Prostate gland (tissue), 2 donors: ENCODE measurements around the gene NPTN. TPM values are rescaled to one million over a fixed set of nuclear protein-coding genes. Genes with fewer than 3 reads are reported as not detected.

ENCODE experiments used
- DNase-seq: peaks from one replicate; pipeline ENCODE4 v3.0.0-alpha.2; 2019; ENCODE audit warnings: low spot score
- H3K27ac ChIP-seq, 2 donors: fragments of 200-600 bp; sonication (generic); 2 replicates each; pipeline ENCODE4 v1.5.1; 2017 to 2019
- H3K27me3 ChIP-seq: fragments of 200-600 bp; sonication (generic); replicated peaks from 2 replicates; pipeline ENCODE4 v1.5.1; 2019; ENCODE audit not compliant: insufficient read depth
- H3K36me3 ChIP-seq, 2 donors: fragments of 200-600 bp; sonication (generic); 1 replicate in 1 of 2; 2 replicates in 1 of 2; pipeline versions ENCODE4 v1.5.1 to v1.8.1; 2017 to 2019
- H3K4me1 ChIP-seq: fragments of 200-600 bp; sonication (generic); replicated peaks from 2 replicates; pipeline ENCODE4 v1.5.1; 2019
- H3K4me3 ChIP-seq, 2 donors: fragments of 200-600 bp; sonication (generic); 2 replicates each; pipeline ENCODE4 v1.5.1; 2017 to 2019
- H3K9me3 ChIP-seq: fragments of 200-600 bp; sonication (generic); 2 replicates; pipeline ENCODE4 v1.5.1; 2017
- POLR2A ChIP-seq: fragments of 450-650 bp; IDR thresholded peaks from one replicate; pipeline ENCODE4 v1.6.1; 2016; ENCODE audit warnings: antibody characterized with exemption, mild to moderate bottlenecking
- POLR2AphosphoS5 ChIP-seq: sonication (generic); formaldehyde crosslinking; IDR thresholded peaks from one replicate; pipeline ENCODE4 v1.6.1; 2017; ENCODE audit warnings: antibody characterized with exemption
- WGBS: methylation state at CpG from one replicate; pipeline ENCODE4 v1.1.5; 2018; 5-methylcytosine and 5-hydroxymethylcytosine counted together
- intact Hi-C: fragments of 100-400 bp; cut with DNase I; formaldehyde crosslinking; loops from one replicate; pipeline ENCODE4 v1.14.2; 2022
- total RNA-seq, 2 donors: library from RNA; depleted of rRNA; stranded (reverse); fragments of >200 nt; gene quantifications; one replicate each; pipeline ENCODE4 v1.1.0, GENCODE V29; 2016
- TF ChIP-seq, protein P1 (sequence below), 4 experiments: fragments of 200-600 bp in 2 of 4; fragments of 450-650 bp in 2 of 4; sonication (generic) in 2 of 4; IDR thresholded peaks; 1 replicate in 3 of 4; 2 replicates in 1 of 4; pipeline ENCODE4 v1.5.1; 2016 to 2019; ENCODE audit warnings: antibody characterized with exemption in 4 of 4, mild to moderate bottlenecking in 2 of 4, moderate library complexity in 2 of 4

The NPTN gene
- total RNA-seq, 2 donors from 2014 or later, result 147 to 266 TPM

DNA sequence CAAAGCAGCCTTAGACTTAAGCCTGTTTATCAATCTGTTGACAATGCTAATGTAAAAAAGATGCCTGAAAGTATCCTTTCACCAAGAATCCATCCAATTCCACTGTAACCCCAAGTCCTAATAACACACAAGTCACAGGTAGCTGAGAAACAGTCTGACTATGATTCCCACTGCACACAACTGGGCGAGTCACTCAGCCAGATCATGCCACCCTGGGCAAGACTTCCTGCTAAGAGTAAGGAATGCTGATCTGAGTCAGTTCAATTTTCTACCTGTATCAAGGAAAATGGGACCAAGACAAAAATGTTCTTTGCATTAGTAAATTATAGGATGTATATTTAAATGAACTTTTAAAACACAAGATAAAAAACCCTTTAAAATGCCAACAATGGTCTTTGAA is 33.3 kb downstream of the NPTN start:
- WGBS, result 76% methylated on average over 1 of the region's 1 CpG
- H3K4me1 ChIP-seq, result peaks cover 12% of the 10 kb centered on the region
- TF ChIP-seq POLR2AphosphoS5, result no peak
- TF ChIP-seq, protein P1, sequence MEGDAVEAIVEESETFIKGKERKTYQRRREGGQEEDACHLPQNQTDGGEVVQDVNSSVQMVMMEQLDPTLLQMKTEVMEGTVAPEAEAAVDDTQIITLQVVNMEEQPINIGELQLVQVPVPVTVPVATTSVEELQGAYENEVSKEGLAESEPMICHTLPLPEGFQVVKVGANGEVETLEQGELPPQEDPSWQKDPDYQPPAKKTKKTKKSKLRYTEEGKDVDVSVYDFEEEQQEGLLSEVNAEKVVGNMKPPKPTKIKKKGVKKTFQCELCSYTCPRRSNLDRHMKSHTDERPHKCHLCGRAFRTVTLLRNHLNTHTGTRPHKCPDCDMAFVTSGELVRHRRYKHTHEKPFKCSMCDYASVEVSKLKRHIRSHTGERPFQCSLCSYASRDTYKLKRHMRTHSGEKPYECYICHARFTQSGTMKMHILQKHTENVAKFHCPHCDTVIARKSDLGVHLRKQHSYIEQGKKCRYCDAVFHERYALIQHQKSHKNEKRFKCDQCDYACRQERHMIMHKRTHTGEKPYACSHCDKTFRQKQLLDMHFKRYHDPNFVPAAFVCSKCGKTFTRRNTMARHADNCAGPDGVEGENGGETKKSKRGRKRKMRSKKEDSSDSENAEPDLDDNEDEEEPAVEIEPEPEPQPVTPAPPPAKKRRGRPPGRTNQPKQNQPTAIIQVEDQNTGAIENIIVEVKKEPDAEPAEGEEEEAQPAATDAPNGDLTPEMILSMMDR (IDR thresholded peaks at IDR 0.05), result no peak
- TF ChIP-seq POLR2A, result no peak
- H3K9me3 ChIP-seq, result no peaks in the 10 kb centered on the region
- H3K27ac ChIP-seq, result no peak overlapping the region
- H3K27me3 ChIP-seq, result no peaks in the 10 kb centered on the region
- no peak for DNase-seq
- intact Hi-C loops, result loop anchor here (2.0 kb wide), 1 partner anchor 31 kb away; no protein-coding TSS in a partner anchor
- H3K36me3 ChIP-seq, result no peaks in the 10 kb centered on the region
- no peak overlapping the region for H3K4me3 ChIP-seq

DNA sequence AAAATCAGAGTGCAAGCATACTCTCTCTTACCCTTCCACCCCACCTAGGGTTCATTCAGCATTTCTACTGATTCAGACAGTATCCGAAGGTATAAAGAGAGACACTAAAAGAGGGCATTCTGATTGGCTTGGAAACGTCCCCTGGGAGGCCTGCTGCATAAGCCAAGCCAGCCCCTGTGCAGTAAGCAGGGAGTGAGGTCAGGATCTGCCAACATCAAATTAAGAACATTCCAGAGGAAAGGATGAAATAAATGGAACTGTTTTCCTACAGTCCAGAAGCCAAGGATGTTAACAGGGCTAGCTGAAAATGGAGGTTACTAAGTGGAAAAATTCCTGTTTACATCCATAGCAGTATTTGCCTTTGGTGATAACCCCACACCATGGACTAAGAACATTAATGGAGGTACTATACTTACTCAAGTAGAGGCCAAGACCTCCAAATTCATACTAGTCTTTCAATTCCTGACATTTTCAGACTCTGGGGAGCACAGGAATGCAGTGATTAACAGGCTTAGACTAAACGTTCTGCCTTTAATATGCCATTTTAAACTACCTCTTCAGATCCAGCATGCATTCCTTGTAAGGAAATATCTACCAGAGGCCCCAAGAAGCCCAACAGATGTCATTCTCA is 34.5 kb downstream of the NPTN start:
- intact Hi-C loops, result no loop called here
- Histone ChIP-seq H3K9me3 (no peaks in the 10 kb centered on the region), H3K4me3 (no peak overlapping the region), H3K27me3 (no peaks in the 10 kb centered on the region), H3K36me3 (no peaks in the 10 kb centered on the region), H3K27ac (no peak overlapping the region), H3K4me1 (peaks cover 12% of the 10 kb centered on the region)
- no peak for DNase-seq
- TF ChIP-seq POLR2A (no peak), POLR2AphosphoS5 (no peak)
- TF ChIP-seq, protein P1 (IDR thresholded peaks at IDR 0.05), result no peak
- 36% methylated on average over 3 of the region's 3 CpGs for WGBS

DNA sequence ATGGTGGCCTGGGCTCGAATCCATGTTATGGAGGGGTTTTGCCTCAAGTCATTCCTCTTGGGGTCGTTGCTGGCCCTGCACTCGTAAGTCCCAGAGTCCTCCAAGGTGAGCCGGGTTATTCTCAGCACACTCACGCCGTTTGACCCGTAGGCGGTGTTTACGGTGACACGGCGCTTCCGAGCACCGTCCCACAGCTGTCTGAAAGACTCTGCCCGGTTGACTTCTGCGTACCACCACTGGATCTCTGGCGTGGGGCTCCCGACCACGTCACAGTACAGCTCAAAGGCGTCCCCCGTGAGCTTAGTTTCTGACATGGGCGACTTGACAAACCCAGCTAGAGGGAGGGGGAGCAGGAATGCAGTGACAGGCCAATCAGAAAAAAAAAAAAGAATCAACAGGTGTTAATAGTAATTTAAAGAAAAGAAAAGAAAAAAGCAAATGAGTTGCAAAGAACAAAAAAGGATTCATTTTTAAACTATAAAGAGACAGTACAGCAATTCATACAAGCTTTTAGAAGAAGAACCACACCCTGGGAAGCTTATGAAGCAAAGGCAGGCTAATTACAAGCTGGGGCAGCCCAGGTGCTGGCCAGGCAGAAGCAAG is 36.1 kb downstream of the NPTN start:
- DNase-seq, result no peak
- Histone ChIP-seq H3K9me3 (no peaks in the 10 kb centered on the region), H3K27ac (peak overlapping the region in 1 of 2 donors; percentile 15), H3K4me1 (peaks cover 7% of the 10 kb centered on the region), H3K36me3 (no peaks in the 10 kb centered on the region), H3K4me3 (no peak overlapping the region), H3K27me3 (no peaks in the 10 kb centered on the region)
- intact Hi-C loops, result no loop called here
- WGBS, result 57% methylated on average over 21 of the region's 21 CpGs
- TF ChIP-seq, protein P1 (IDR thresholded peaks at IDR 0.05), result no peak
- no peak for TF ChIP-seq POLR2AphosphoS5
- TF ChIP-seq POLR2A, result no peak

DNA sequence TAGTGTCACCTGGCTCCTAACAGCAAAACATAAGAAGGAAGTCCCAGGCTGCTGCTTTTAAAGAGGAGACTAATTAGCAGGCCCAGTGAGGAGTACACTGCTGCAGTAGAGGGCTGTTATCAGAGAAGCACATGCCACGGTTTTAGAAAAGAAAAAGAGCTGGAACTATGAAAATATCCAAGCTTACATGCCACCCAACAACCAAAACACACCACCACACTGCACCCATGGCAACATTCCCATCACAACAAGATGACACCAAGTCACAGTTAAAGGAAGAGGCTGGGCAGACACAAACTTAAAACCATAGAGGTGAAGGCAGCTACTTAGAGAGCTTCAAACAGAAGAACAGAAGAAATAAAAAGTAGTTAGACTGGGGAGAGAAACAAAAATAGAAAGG is 37.0 kb downstream of the NPTN start:
- intact Hi-C loops, result no loop called here
- H3K4me1 ChIP-seq, result no peaks in the 10 kb centered on the region

More for the DNA sequence above, 37.0 kb downstream of the NPTN start:
- Histone ChIP-seq H3K27ac (no peak overlapping the region), H3K9me3 (no peaks in the 10 kb centered on the region), H3K4me3 (no peak overlapping the region), H3K36me3 (no peaks in the 10 kb centered on the region), H3K27me3 (no peaks in the 10 kb centered on the region)
- TF ChIP-seq POLR2AphosphoS5, result no peak
- TF ChIP-seq, protein P1 (IDR thresholded peaks at IDR 0.05), result no peak
- no peak for TF ChIP-seq POLR2A
- no peak for DNase-seq
- WGBS, result 33% methylated on average over 1 of the region's 1 CpG
